ENCODE measurements around the gene ALOX15.

The ALOX15 gene

GRCh38 chr17:4588898-4589625 lies 52.4 kb downstream of the ALOX15 start:
- DNase-seq (no peak), ATAC-seq (replicated peaks) (no peak)
- no peaks in the 10 kb centered on the region for H3K36me3 Mint-ChIP-seq
- no peak overlapping the region for H3K4me3 Mint-ChIP-seq
- H3K27ac Mint-ChIP-seq: no peak overlapping the region
- no peaks in the 10 kb centered on the region for H3K9me3 Mint-ChIP-seq
- peaks cover 38 to 63% of the 10 kb centered on the region in 2 donors for H3K27me3 Mint-ChIP-seq
- peaks cover under 1 to 3% of the 10 kb centered on the region in 2 donors for H3K4me1 Mint-ChIP-seq

GRCh38 chr17:4588391-4588790 lies 53.1 kb downstream of the ALOX15 start:
- H3K4me1 Mint-ChIP-seq: peaks cover 7 to 9% of the 10 kb centered on the region in 2 donors

GRCh38 chr17:4587803-4588202 lies 53.7 kb downstream of the ALOX15 start:
- H3K4me3 Mint-ChIP-seq: no peak overlapping the region
- no peak for DNase-seq
- H3K27ac Mint-ChIP-seq: no peak overlapping the region
- no peaks in the 10 kb centered on the region for H3K36me3 Mint-ChIP-seq
- H3K27me3 Mint-ChIP-seq: peaks cover 43 to 69% of the 10 kb centered on the region in 2 donors
- ATAC-seq (replicated peaks): no peak
- H3K4me1 Mint-ChIP-seq: peaks cover 7 to 9% of the 10 kb centered on the region in 2 donors
- H3K9me3 Mint-ChIP-seq: no peaks in the 10 kb centered on the region

More at GRCh38 chr17:4588391-4588790, 53.1 kb downstream of the ALOX15 start:
- ATAC-seq (replicated peaks) (no peak), DNase-seq (no peak)
- no peak overlapping the region for H3K4me3 Mint-ChIP-seq
- no peak overlapping the region for H3K27ac Mint-ChIP-seq
- no peaks in the 10 kb centered on the region for H3K9me3 Mint-ChIP-seq
- peaks cover 39 to 64% of the 10 kb centered on the region in 2 donors for H3K27me3 Mint-ChIP-seq
- no peaks in the 10 kb centered on the region for H3K36me3 Mint-ChIP-seq

DNA sequence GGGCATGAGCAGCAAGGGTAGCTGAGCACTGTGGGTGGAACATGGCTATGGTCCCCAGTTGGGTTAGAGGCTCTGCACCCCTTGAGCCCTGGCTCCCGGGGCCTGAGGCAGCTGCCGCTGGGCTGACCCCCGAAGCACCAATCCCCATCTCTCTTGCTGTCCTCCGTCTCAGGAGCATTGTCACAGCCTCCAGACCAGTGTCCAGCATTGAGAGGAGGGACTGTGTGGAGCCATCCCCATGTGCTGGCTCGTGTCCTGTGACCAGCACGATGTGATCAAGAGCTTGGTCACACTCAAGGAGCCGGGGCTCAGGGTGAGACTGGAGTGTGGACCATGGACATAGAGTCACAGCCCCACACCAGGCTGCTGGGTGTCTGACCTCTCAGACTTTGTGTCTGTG lies 54.3 kb downstream of the ALOX15 start:
- Mint-ChIP-seq H3K9me3 (no peaks in the 10 kb centered on the region), H3K27me3 (peaks cover 43 to 70% of the 10 kb centered on the region in 2 donors), H3K4me1 (peaks cover 7 to 9% of the 10 kb centered on the region in 2 donors), H3K4me3 (no peak overlapping the region), H3K27ac (no peak overlapping the region), H3K36me3 (no peaks in the 10 kb centered on the region)
- ATAC-seq (replicated peaks): no peak
- DNase-seq: no peak

- Mint-ChIP-seq H3K27ac (no peak overlapping the region), H3K36me3 (no peaks in the 10 kb centered on the region), H3K4me1 (peaks cover 7 to 9% of the 10 kb centered on the region in 2 donors), H3K27me3 (peaks cover 51 to 76% of the 10 kb centered on the region in 2 donors), H3K9me3 (no peaks in the 10 kb centered on the region), H3K4me3 (no peak overlapping the region)
- ATAC-seq (replicated peaks) (no peak), DNase-seq (no peak)
Observed at GRCh38 chr17:4586043-4586442, 55.4 kb downstream of the ALOX15 start.

GRCh38 chr17:4585638-4585994 lies 55.9 kb downstream of the ALOX15 start:
- H3K9me3 Mint-ChIP-seq: no peaks in the 10 kb centered on the region
- H3K4me3 Mint-ChIP-seq: no peak overlapping the region
- peaks cover 7 to 9% of the 10 kb centered on the region in 2 donors for H3K4me1 Mint-ChIP-seq
- DNase-seq (no peak), ATAC-seq (replicated peaks) (no peak)
- no peak overlapping the region for H3K27ac Mint-ChIP-seq
- H3K27me3 Mint-ChIP-seq: peaks cover 53 to 76% of the 10 kb centered on the region in 2 donors
- no peaks in the 10 kb centered on the region for H3K36me3 Mint-ChIP-seq

DNA sequence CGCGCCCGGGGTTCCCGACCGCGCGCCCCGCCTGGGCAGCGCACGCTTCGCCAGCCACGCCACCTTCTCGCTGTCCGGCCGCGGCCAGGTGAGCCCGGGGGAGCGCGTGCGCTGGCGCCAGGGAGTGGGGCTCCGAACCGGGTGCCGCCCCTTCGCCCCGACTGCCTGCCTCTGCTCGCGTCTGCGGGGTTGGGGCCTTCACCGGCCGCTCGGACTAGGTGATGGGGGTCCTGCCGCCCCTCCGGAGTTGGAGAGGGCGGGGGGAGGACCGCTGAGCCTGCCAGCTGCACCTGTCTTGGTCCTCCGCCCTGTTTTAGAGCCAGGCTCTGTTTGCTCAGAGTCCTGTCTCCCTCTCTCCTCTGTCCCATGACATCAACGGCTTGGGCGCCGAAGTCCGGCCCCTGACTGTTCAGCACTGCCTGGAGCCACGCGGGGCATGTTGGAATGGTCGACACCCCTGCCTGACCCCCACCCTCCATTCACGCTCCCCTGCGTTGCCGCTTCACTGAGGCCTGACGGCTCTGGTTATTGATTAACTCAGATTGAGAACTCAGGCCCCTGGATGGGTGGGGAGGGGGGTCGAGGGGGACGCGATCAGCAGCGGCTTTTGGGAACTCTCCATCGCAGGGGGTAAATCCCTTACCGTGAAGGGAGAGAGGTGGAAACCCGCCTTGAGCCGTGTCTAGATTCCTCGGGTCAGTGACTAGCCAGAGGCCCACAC lies 56.4 kb downstream of the ALOX15 start:
- peaks cover 50 to 71% of the 10 kb centered on the region in 2 donors for H3K27me3 Mint-ChIP-seq
- H3K4me3 Mint-ChIP-seq: peak overlapping the region; percentile 17 to 51
- ATAC-seq (replicated peaks): no peak

GRCh38 chr17:4584101-4584916 lies 57.2 kb downstream of the ALOX15 start, which contains the start of gene SMTNL2:
SMTNL2 (plus strand) TSS chr17:4584529; CDS start chr17:4584606, 77 bp downstream.
- peaks cover 7 to 9% of the 10 kb centered on the region in 2 donors for H3K4me1 Mint-ChIP-seq
- H3K27me3 Mint-ChIP-seq: peaks cover 56 to 69% of the 10 kb centered on the region in 2 donors
- no peaks in the 10 kb centered on the region for H3K36me3 Mint-ChIP-seq
- H3K27ac Mint-ChIP-seq: no peak within 1 kb of the TSS
- no peak for DNase-seq
- no peaks in the 10 kb centered on the region for H3K9me3 Mint-ChIP-seq
- peak; percentile 48 to 64 for ATAC-seq (replicated peaks)
- H3K4me3 Mint-ChIP-seq: peak within 1 kb of the TSS; percentile 74 to 79

More for the DNA sequence above, 56.4 kb downstream of the ALOX15 start:
- DNase-seq: no peak
- peaks cover 7 to 9% of the 10 kb centered on the region in 2 donors for H3K4me1 Mint-ChIP-seq
- H3K36me3 Mint-ChIP-seq: no peaks in the 10 kb centered on the region
- no peak overlapping the region for H3K27ac Mint-ChIP-seq
- H3K9me3 Mint-ChIP-seq: no peaks in the 10 kb centered on the region

- Mint-ChIP-seq H3K27me3 (peaks cover 56 to 64% of the 10 kb centered on the region in 2 donors), H3K4me1 (peaks cover 7 to 9% of the 10 kb centered on the region in 2 donors), H3K4me3 (peak overlapping the region; percentile 74 to 79), H3K36me3 (no peaks in the 10 kb centered on the region), H3K9me3 (no peaks in the 10 kb centered on the region), H3K27ac (no peak overlapping the region)
- ATAC-seq (replicated peaks) (peak; percentile 61 to 70), DNase-seq (no peak)
Observed at GRCh38 chr17:4583782-4584100, 57.7 kb downstream of the ALOX15 start.

GRCh38 chr17:4583206-4583605 lies 58.3 kb downstream of the ALOX15 start:
- Mint-ChIP-seq H3K27me3 (peaks cover 56 to 58% of the 10 kb centered on the region in 2 donors), H3K36me3 (no peaks in the 10 kb centered on the region), H3K9me3 (no peaks in the 10 kb centered on the region), H3K4me1 (peaks cover 7% of the 10 kb centered on the region in 2 donors), H3K4me3 (peak overlapping the region in 1 of 2 donors; percentile 25), H3K27ac (no peak overlapping the region)
- ATAC-seq (replicated peaks): no peak
- DNase-seq: no peak

GRCh38 chr17:4582691-4583090 lies 58.8 kb downstream of the ALOX15 start:
- Mint-ChIP-seq H3K27ac (no peak overlapping the region), H3K36me3 (no peaks in the 10 kb centered on the region), H3K4me1 (peaks cover 7% of the 10 kb centered on the region in 2 donors), H3K9me3 (no peaks in the 10 kb centered on the region), H3K27me3 (peaks cover 56% of the 10 kb centered on the region in 2 donors), H3K4me3 (peak overlapping the region in 1 of 2 donors; percentile 46)
- ATAC-seq (replicated peaks) (no peak), DNase-seq (no peak)

DNA sequence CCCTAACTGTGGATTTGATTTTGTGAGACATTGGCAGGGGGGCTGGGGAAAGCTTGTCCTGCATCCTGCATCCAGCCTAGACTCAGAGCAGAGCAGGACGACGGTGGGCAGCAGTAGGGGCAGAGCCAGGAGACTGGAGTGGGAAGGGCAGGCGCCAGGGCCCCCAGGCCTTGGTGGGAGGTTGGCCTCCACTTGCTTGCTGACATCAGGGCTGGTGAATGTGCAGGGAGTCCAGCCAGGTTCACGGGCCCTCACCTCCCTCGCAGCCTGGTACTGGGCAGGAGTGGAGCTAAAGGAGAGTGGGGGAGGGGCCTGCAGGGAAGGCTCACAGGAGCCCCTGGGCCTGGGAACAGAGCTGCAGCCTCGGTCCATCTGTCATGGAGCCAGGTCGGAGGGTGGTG lies 59.4 kb downstream of the ALOX15 start:
- DNase-seq: no peak
- Mint-ChIP-seq H3K27me3 (peaks cover 56% of the 10 kb centered on the region in 2 donors), H3K36me3 (no peaks in the 10 kb centered on the region), H3K27ac (no peak overlapping the region), H3K4me3 (no peak overlapping the region), H3K4me1 (peaks cover 7% of the 10 kb centered on the region in 2 donors), H3K9me3 (no peaks in the 10 kb centered on the region)
- ATAC-seq (replicated peaks): no peak
